GM19455 (cell line): ENCODE measurements around the gene RTCB.
"Not testable (repeated sequence)": the region's sequence is repeated elsewhere in the genome, so short reads cannot be mapped to it uniquely, and the experiment has no call there.

ENCODE experiments used
- ATAC-seq: cut with Tn5 transposase; IDR thresholded peaks from one replicate; pipeline ENCODE4 v1.9.1; 2021; ENCODE audit not compliant: unreplicated experiment

The RTCB gene

GRCh38 chr22:32395107-32395506, 16.9 kb downstream of the RTCB start:
- ATAC-seq: no peak

- ATAC-seq: no peak
Observed at GRCh38 chr22:32389685-32390084, 22.4 kb downstream of the RTCB start.

GRCh38 chr22:32385681-32386080, 26.4 kb downstream of the RTCB start:
- ATAC-seq: no peak

GRCh38 chr22:32380991-32381390, 31.1 kb downstream of the RTCB start:
- ATAC-seq: no peak

GRCh38 chr22:32378707-32379272, 33.3 kb downstream of the RTCB start:
- no peak for ATAC-seq

- no peak for ATAC-seq
Observed at GRCh38 chr22:32376681-32377080, 35.4 kb downstream of the RTCB start.

- ATAC-seq: no peak
Observed at GRCh38 chr22:32375678-32376450, 36.2 kb downstream of the RTCB start.

- ATAC-seq: no peak
Observed at GRCh38 chr22:32364210-32364609, 47.8 kb downstream of the RTCB start.

- ATAC-seq: no peak
Observed at GRCh38 chr22:32361257-32361656, 50.8 kb downstream of the RTCB start.

- not testable (repeated sequence) for ATAC-seq
Observed at GRCh38 chr22:32360096-32360495, 52.0 kb downstream of the RTCB start.

- not testable (repeated sequence) for ATAC-seq
Observed at GRCh38 chr22:32357567-32357966, 54.5 kb downstream of the RTCB start, which contains the start of gene RFPL3. RFPL3 (plus strand) TSS chr22:32357867; CDS start chr22:32358072, 205 bp downstream.

GRCh38 chr22:32355760-32356159, 56.3 kb downstream of the RTCB start:
- ATAC-seq: no peak

- no peak for ATAC-seq
Observed at GRCh38 chr22:32354360-32355351, 57.4 kb downstream of the RTCB start.

- ATAC-seq: no peak
Observed at GRCh38 chr22:32353840-32354239, 58.2 kb downstream of the RTCB start.

- ATAC-seq: no peak
Observed at GRCh38 chr22:32353292-32353691, 58.8 kb downstream of the RTCB start.

GRCh38 chr22:32352681-32353080, 59.4 kb downstream of the RTCB start:
- ATAC-seq: no peak

- not testable (repeated sequence) for ATAC-seq
Observed at GRCh38 chr22:32351875-32352274, 60.2 kb downstream of the RTCB start.

GRCh38 chr22:32348031-32348611, 63.9 kb downstream of the RTCB start:
- ATAC-seq: no peak

GRCh38 chr22:32343941-32344340, 68.1 kb downstream of the RTCB start:
- ATAC-seq: no peak

- no peak for ATAC-seq
Observed at GRCh38 chr22:32342977-32343376, 69.1 kb downstream of the RTCB start.

- ATAC-seq: no peak
Observed at GRCh38 chr22:32341122-32341740, 70.8 kb downstream of the RTCB start.
